Measurements from ENCODE around the gene ACVRL1. TPM values are rescaled to one million over a fixed set of nuclear protein-coding genes. Genes with fewer than 3 reads are reported as not detected.

Gene ACVRL1
- total and polyA plus RNA-seq, 4 donors: 76.1 to 186 (median 115) TPM

GRCh38 chr12:51889216-51890132 lies 17.8 kb upstream of the ACVRL1 start:
- peak in 2 of 3 donors; percentile 31 to 57 for DNase-seq
- no peak overlapping the region for H3K4me3 ChIP-seq
- H3K9me3 ChIP-seq (ENCODE audit: control insufficient read depth in 4 of 4, insufficient read depth in 3 of 4, low read length in 3 of 4): no peaks in the 10 kb centered on the region
- no peak for TF ChIP-seq CTCF (IDR thresholded peaks at IDR 0.05; ENCODE audit: control extremely low read depth, extremely low read depth)
- H3K27ac ChIP-seq (ENCODE audit: low read depth in 1 of 2, low read length in 1 of 2): no peak overlapping the region
- H3K36me3 ChIP-seq (ENCODE audit: control insufficient read depth in 4 of 4, insufficient read depth in 4 of 4, low read length in 4 of 4): no peaks in the 10 kb centered on the region
- no peaks in the 10 kb centered on the region for H3K27me3 ChIP-seq (ENCODE audit: control insufficient read depth in 3 of 3, insufficient read depth in 3 of 3, low read length in 2 of 3)
- H3K9ac ChIP-seq (ENCODE audit: insufficient read depth in 1 of 2, low read length in 2 of 2): no peak overlapping the region
- no peak for ATAC-seq (ENCODE audit: insufficient read depth, low FRiP score)
- H3K4me1 ChIP-seq (ENCODE audit: control insufficient read depth in 5 of 5, insufficient read depth in 5 of 5, low read length in 5 of 5): peaks cover 0 to 6% (median 4%) of the 10 kb centered on the region in 5 donors
- WGBS, 2 donors: 83 to 88% methylated on average over 21 of the region's 21 CpGs

GRCh38 chr12:51890133-51890464 lies 17.2 kb upstream of the ACVRL1 start:
- no peak overlapping the region for H3K4me3 ChIP-seq
- no peaks in the 10 kb centered on the region for H3K9me3 ChIP-seq (ENCODE audit: control insufficient read depth in 4 of 4, insufficient read depth in 3 of 4, low read length in 3 of 4)
- no peak for TF ChIP-seq CTCF (IDR thresholded peaks at IDR 0.05; ENCODE audit: control extremely low read depth, extremely low read depth)
- peaks cover 0 to 6% (median 4%) of the 10 kb centered on the region in 5 donors for H3K4me1 ChIP-seq (ENCODE audit: control insufficient read depth in 5 of 5, insufficient read depth in 5 of 5, low read length in 5 of 5)
- ATAC-seq (ENCODE audit: insufficient read depth, low FRiP score): no peak
- no peak overlapping the region for H3K27ac ChIP-seq (ENCODE audit: low read depth in 1 of 2, low read length in 1 of 2)
- DNase-seq: no peak
- WGBS, 2 donors: 83 to 97% methylated on average over 2 of the region's 2 CpGs
- no peaks in the 10 kb centered on the region for H3K36me3 ChIP-seq (ENCODE audit: control insufficient read depth in 4 of 4, insufficient read depth in 4 of 4, low read length in 4 of 4)
- no peak overlapping the region for H3K9ac ChIP-seq (ENCODE audit: insufficient read depth in 1 of 2, low read length in 2 of 2)
- H3K27me3 ChIP-seq (ENCODE audit: control insufficient read depth in 3 of 3, insufficient read depth in 3 of 3, low read length in 2 of 3): no peaks in the 10 kb centered on the region

DNA sequence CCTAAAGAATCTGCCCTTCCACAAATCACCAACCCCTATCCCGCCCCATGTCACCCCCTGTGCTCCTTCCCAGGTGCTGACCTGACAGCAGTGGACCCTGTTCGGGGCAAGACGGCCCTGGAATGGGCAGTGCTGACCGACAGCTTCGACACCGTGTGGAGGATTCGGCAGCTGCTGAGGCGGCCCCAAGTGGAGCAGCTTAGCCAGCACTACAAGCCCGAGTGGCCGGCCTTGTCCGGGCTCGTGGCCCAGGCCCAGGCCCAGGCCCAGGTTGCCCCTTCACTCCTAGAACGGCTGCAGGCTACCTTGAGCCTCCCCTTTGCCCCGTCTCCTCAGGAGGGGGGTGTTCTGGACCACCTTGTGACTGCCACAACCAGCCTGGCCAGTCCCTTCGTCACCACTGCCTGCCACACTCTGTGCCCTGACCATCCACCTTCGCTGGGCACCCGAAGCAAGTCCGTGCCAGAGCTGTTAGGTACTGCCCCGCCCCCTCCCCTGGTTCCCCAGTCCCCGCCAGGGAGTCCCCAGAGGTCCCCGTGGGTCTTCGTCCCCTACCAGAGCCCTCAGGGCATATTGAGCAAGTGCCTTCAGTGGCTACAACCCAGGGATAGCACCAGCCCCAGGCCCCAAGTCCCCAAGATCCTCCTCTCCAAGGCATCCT lies 16.7 kb upstream of the ACVRL1 start:
- peaks cover 0 to 6% (median 4%) of the 10 kb centered on the region in 5 donors for H3K4me1 ChIP-seq (ENCODE audit: control insufficient read depth in 5 of 5, insufficient read depth in 5 of 5, low read length in 5 of 5)
- H3K36me3 ChIP-seq (ENCODE audit: control insufficient read depth in 4 of 4, insufficient read depth in 4 of 4, low read length in 4 of 4): no peaks in the 10 kb centered on the region
- no peak overlapping the region for H3K4me3 ChIP-seq
- WGBS, 2 donors: 87 to 93% methylated on average over 22 of the region's 22 CpGs
- no peaks in the 10 kb centered on the region for H3K9me3 ChIP-seq (ENCODE audit: control insufficient read depth in 4 of 4, insufficient read depth in 3 of 4, low read length in 3 of 4)
- H3K9ac ChIP-seq (ENCODE audit: insufficient read depth in 1 of 2, low read length in 2 of 2): no peak overlapping the region
- H3K27me3 ChIP-seq (ENCODE audit: control insufficient read depth in 3 of 3, insufficient read depth in 3 of 3, low read length in 2 of 3): no peaks in the 10 kb centered on the region
- ATAC-seq (ENCODE audit: insufficient read depth, low FRiP score) (no peak), DNase-seq (no peak)
- TF ChIP-seq CTCF (IDR thresholded peaks at IDR 0.05; ENCODE audit: control extremely low read depth, extremely low read depth): no peak
- H3K27ac ChIP-seq (ENCODE audit: low read depth in 1 of 2, low read length in 1 of 2): no peak overlapping the region
